ENCODE data around the gene CHRNA1. TPM values are rescaled to one million over a fixed set of nuclear protein-coding genes. Genes with fewer than 3 reads are reported as not detected.

The CHRNA1 gene
- total RNA-seq, 4 donors from 2014 or later = not detected

DNA sequence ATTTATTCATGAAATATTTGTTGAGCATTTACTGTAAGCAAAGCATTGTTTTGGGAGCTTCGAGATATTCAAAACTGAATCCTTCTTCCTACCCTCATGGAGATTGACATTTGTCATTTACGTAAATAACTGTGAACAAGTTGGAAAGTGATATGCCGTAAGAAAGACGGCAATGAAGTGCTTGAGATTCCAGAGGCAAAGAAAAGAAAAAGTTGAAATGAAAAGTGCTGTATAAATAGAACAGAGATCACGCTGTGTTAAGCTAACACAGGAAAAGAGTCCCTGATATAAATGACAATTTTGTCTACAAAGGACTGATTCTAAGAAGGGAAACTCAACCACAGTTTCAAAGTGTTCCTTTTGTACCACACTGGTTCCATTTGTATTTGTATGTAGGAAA, 1.8 kb downstream of the CHRNA1 start:
- Histone ChIP-seq H3K36me3 (no peaks in the 10 kb centered on the region), H3K4me3 (no peak overlapping the region), H3K9me3 (no peaks in the 10 kb centered on the region), H3K27ac (no peak overlapping the region), H3K27me3 (no peaks in the 10 kb centered on the region), H3K4me1 (peaks cover 0 to 8% (median 2%) of the 10 kb centered on the region in 4 donors)
- WGBS, 2 donors = 41 to 49% methylated on average over 5 of the region's 5 CpGs
- no peak for TF ChIP-seq EP300 (IDR thresholded peaks at IDR 0.05)
- no peak for DNase-seq (ENCODE audit: low spot score in 2 of 2)

DNA sequence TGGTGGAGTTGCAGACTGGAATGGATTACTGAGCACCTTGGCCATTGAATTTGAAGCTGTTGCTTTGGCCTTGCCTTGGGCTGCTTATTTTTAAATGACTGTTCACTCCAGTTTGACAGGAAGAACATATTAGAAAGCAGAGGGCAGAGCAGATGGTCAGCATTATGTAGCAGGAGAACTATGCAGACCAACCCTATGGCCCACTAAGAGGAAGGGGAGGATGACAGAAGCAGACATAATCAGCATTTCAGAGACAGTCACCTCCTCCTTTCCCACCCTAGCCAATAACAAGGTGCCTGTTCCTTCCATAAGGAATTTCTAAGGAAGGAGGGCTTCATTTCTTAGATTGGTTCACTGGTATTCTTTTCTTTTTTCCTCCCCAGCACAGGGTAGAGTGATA, 2.4 kb downstream of the CHRNA1 start:
- Histone ChIP-seq H3K27me3 (no peaks in the 10 kb centered on the region), H3K9me3 (no peaks in the 10 kb centered on the region), H3K4me1 (peaks cover 0 to 8% (median 2%) of the 10 kb centered on the region in 4 donors), H3K36me3 (no peaks in the 10 kb centered on the region), H3K27ac (no peak overlapping the region), H3K4me3 (no peak overlapping the region)
- DNase-seq (ENCODE audit: low spot score in 2 of 2) = no peak
- TF ChIP-seq EP300 (IDR thresholded peaks at IDR 0.05) (no peak), POLR2A (IDR thresholded peaks at IDR 0.05) (no peak)
- TF ChIP-seq, protein P1, sequence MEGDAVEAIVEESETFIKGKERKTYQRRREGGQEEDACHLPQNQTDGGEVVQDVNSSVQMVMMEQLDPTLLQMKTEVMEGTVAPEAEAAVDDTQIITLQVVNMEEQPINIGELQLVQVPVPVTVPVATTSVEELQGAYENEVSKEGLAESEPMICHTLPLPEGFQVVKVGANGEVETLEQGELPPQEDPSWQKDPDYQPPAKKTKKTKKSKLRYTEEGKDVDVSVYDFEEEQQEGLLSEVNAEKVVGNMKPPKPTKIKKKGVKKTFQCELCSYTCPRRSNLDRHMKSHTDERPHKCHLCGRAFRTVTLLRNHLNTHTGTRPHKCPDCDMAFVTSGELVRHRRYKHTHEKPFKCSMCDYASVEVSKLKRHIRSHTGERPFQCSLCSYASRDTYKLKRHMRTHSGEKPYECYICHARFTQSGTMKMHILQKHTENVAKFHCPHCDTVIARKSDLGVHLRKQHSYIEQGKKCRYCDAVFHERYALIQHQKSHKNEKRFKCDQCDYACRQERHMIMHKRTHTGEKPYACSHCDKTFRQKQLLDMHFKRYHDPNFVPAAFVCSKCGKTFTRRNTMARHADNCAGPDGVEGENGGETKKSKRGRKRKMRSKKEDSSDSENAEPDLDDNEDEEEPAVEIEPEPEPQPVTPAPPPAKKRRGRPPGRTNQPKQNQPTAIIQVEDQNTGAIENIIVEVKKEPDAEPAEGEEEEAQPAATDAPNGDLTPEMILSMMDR (IDR thresholded peaks at IDR 0.05) = no peak

DNA sequence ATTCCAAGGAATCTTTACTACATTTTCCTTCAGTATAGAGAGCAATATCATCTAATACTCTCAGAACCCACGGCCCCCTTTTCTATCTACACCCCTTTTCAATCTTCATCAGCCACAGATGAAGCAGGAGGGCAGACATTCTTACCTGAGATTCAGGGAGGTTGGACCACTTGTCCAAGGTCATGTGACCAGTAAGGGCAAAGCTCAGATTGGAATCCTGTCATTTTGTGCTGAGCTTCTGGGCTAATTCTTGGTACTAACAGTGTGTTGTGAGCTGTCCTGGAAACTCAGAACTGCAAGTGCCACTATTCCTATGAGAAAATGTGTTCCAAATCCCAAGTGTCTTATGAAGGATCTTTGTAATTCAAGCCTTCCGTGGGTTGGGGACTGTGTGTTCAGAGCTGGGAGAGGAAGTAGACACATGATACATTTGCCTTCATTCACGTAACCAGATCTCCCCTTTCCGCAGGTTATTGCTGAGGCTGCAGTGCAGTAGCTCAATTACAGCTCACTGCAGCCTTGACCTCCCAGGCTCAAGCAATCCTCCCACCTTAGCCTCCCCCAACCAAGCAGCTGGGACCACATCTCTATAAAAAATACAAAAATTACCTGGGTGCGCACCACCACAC, 3.3 kb downstream of the CHRNA1 start:
- H3K4me3 ChIP-seq = no peak overlapping the region
- no peak for DNase-seq (ENCODE audit: low spot score in 2 of 2)
- TF ChIP-seq EP300 (IDR thresholded peaks at IDR 0.05) (no peak), POLR2A (IDR thresholded peaks at IDR 0.05) (no peak)
- TF ChIP-seq, protein P1 (IDR thresholded peaks at IDR 0.05) = no peak
- H3K4me1 ChIP-seq = peaks cover 0 to 8% (median 2%) of the 10 kb centered on the region in 4 donors
- no peaks in the 10 kb centered on the region for H3K9me3 ChIP-seq
- H3K27me3 ChIP-seq = no peaks in the 10 kb centered on the region
- WGBS, 2 donors = 82 to 85% methylated on average over 5 of the region's 5 CpGs
- no peaks in the 10 kb centered on the region for H3K36me3 ChIP-seq
- H3K27ac ChIP-seq = no peak overlapping the region

DNA sequence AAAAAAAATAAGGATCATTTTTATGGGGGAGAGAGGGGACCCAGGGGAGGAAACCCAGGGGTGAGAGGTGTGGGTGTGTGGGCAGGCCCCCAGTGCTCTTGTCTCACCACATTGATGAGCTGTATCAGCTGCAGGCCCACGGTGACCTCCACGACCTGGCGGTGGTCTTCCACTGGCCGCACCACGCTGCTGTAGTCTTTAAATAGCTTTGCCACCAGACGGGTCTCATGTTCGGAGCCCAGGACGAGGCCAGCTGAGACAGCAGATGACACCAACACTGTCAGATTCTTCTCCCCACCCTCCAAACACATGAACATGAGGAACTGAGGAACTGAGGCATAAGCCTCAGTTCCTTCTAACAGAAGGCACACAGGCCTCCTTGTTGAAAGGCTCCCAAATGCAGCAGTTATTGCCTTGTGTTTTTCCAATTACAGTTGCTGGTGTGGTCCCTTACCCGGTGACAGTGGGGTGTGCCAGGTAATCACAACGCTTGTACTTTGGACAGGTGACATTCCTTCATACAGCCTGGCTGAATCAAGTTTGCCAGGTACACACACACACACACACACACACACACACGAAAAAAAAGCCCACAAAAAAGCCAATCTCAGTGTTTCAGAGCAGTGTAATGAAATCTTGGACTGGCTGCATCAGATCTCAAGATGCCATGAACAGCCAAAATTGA, 4.7 kb downstream of the CHRNA1 start:
- Histone ChIP-seq H3K4me3 (no peak overlapping the region), H3K36me3 (no peaks in the 10 kb centered on the region), H3K27ac (no peak overlapping the region), H3K27me3 (no peaks in the 10 kb centered on the region), H3K4me1 (peaks cover 0 to 5% (median 2%) of the 10 kb centered on the region in 4 donors), H3K9me3 (no peaks in the 10 kb centered on the region)
- 81 to 83% methylated on average over 11 of the region's 11 CpGs for WGBS, 2 donors
- no peak for TF ChIP-seq POLR2A (IDR thresholded peaks at IDR 0.05)
- no peak for TF ChIP-seq EP300 (IDR thresholded peaks at IDR 0.05)
- TF ChIP-seq, protein P1 (IDR thresholded peaks at IDR 0.05) = no peak
- DNase-seq (ENCODE audit: low spot score in 2 of 2) = no peak

DNA sequence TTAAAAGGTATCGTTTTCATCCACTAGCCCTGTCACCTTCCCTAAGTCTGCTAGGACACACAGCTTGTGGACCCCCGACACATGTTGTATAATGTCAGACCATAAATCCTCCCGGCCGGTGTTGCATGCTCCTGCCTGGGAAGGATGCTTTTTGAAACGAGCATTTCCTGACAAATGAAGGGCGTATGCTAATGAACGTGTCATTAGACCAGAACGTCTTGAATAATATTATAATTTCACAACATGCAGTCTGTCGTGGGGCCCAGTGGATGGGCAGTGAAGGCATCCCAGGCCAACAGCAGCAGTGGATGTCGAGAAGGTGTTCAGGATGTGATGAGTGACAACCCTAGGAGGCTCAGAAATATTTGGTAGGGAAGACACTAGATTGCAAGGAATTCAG, 7.5 kb downstream of the CHRNA1 start:
- Histone ChIP-seq H3K27me3 (no peaks in the 10 kb centered on the region), H3K27ac (no peak overlapping the region), H3K4me1 (no peaks in the 10 kb centered on the region), H3K4me3 (no peak overlapping the region), H3K36me3 (no peaks in the 10 kb centered on the region), H3K9me3 (no peaks in the 10 kb centered on the region)
- WGBS, 2 donors = 74 to 75% methylated on average over 10 of the region's 10 CpGs
- DNase-seq (ENCODE audit: low spot score in 2 of 2) = no peak
- TF ChIP-seq POLR2A (IDR thresholded peaks at IDR 0.05) (no peak), EP300 (IDR thresholded peaks at IDR 0.05) (no peak)
- TF ChIP-seq, protein P1 (IDR thresholded peaks at IDR 0.05) = no peak
